Uterus (tissue), 2 donors: ENCODE results near the gene TOX2.

Experiments used
- POLR2A ChIP-seq, 2 donors: fragments of 450-650 bp; IDR thresholded peaks; one replicate each; pipeline ENCODE4 v1.6.1; 2016; ENCODE audit warnings: antibody characterized with exemption in 2 of 2, mild to moderate bottlenecking in 1 of 2, moderate library complexity in 1 of 2
- TF ChIP-seq, protein P1 (sequence below), 4 experiments: fragments of 200-600 bp in 2 of 4; fragments of 450-650 bp in 2 of 4; sonication (generic) in 2 of 4; IDR thresholded peaks; one replicate each; pipeline ENCODE4 v1.5.1; 2016 to 2019; ENCODE audit warnings: antibody characterized with exemption in 4 of 4, mild to moderate bottlenecking in 2 of 4, moderate library complexity in 1 of 4

- TF ChIP-seq, protein P1, sequence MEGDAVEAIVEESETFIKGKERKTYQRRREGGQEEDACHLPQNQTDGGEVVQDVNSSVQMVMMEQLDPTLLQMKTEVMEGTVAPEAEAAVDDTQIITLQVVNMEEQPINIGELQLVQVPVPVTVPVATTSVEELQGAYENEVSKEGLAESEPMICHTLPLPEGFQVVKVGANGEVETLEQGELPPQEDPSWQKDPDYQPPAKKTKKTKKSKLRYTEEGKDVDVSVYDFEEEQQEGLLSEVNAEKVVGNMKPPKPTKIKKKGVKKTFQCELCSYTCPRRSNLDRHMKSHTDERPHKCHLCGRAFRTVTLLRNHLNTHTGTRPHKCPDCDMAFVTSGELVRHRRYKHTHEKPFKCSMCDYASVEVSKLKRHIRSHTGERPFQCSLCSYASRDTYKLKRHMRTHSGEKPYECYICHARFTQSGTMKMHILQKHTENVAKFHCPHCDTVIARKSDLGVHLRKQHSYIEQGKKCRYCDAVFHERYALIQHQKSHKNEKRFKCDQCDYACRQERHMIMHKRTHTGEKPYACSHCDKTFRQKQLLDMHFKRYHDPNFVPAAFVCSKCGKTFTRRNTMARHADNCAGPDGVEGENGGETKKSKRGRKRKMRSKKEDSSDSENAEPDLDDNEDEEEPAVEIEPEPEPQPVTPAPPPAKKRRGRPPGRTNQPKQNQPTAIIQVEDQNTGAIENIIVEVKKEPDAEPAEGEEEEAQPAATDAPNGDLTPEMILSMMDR (IDR thresholded peaks at IDR 0.05), result no peak
- TF ChIP-seq POLR2A (IDR thresholded peaks at IDR 0.05), result no peak
Measured at GRCh38 chr20:43977962-43978361, 63.3 kb downstream of the TOX2 start.
